Mammary epithelial cell (primary cell): ENCODE results near the gene SULT1A1.

Experiments
- EZH2 ChIP-seq: IDR thresholded peaks from 2 replicates; pipeline ENCODE4 v1.6.1; 2012; ENCODE audit warnings: low read length, inconsistent platforms, borderline replicate concordance
- TF ChIP-seq, protein P1 (sequence below), 2 donors: IDR thresholded peaks in 1 of 2; conservative IDR thresholded peaks in 1 of 2; 2 replicates each; pipeline ENCODE4 v1.5.1; 2011 to 2012; ENCODE audit warnings: inconsistent platforms in 2 of 2, low read length in 2 of 2, mild to moderate bottlenecking in 2 of 2, control low read depth in 1 of 2, low read depth in 1 of 2; ENCODE audit not compliant: insufficient read depth in 1 of 2; ENCODE audit errors: extremely low read depth in 1 of 2

DNA sequence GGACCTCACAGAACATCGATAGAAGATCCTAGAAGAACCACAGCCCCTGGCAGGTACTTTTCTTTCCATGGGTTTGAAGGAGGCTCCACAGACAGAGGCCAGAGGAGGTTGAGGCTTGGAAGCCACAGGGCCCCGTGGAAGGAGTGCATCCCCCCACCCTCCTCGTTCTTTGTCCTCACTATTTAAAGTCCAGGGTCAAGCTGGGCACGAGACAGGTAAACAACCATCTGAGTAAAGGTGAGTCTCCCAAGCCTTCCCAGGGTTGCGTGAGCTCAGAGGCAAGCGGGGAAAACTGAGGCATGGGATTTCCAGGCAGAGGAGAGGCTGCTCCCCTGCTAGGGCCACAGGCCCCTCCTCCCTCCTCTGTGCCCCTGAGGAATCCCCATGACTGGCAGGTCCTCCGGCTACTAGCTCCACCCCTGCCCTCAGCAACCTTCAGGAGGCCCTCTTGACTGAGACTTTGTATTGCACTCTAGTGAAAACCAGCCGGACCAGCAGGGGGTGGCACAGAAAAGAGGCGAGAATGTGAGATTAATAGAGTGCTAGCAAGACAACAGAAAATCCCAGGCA, 12.1 kb downstream of the SULT1A1 start:
- TF ChIP-seq, protein P1, sequence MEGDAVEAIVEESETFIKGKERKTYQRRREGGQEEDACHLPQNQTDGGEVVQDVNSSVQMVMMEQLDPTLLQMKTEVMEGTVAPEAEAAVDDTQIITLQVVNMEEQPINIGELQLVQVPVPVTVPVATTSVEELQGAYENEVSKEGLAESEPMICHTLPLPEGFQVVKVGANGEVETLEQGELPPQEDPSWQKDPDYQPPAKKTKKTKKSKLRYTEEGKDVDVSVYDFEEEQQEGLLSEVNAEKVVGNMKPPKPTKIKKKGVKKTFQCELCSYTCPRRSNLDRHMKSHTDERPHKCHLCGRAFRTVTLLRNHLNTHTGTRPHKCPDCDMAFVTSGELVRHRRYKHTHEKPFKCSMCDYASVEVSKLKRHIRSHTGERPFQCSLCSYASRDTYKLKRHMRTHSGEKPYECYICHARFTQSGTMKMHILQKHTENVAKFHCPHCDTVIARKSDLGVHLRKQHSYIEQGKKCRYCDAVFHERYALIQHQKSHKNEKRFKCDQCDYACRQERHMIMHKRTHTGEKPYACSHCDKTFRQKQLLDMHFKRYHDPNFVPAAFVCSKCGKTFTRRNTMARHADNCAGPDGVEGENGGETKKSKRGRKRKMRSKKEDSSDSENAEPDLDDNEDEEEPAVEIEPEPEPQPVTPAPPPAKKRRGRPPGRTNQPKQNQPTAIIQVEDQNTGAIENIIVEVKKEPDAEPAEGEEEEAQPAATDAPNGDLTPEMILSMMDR (conservative IDR thresholded peaks at IDR 0.05 in 1 of 2, IDR thresholded peaks at IDR 0.05 in 1 of 2; ENCODE audit: extremely low read depth in 1 of 2, insufficient read depth in 1 of 2, low read depth in 1 of 2, low read length in 2 of 2): no peak
- TF ChIP-seq EZH2: no peak
